ENCODE results near the gene PTPRG. TPM values are rescaled to one million over a fixed set of nuclear protein-coding genes. Genes with fewer than 3 reads are reported as not detected.
A peak's percentile ranks its signal among the peaks of the same experiment; 100 is the strongest.

Gene PTPRG
- total and polyA plus RNA-seq, 11 donors: 8.0 to 48.5 (median 35.4) TPM

- no peak for TF ChIP-seq POLR2A (IDR thresholded peaks at IDR 0.05)
- no peak for TF ChIP-seq CTCF (IDR thresholded peaks at IDR 0.05)
- Histone ChIP-seq H3K27ac (no peak overlapping the region), H3K9me3 (peaks cover 0 to 6% (median 0%) of the 10 kb centered on the region in 12 donors), H3K36me3 (no peaks in the 10 kb centered on the region), H3K4me1 (peaks cover 0 to 77% (median 35%) of the 10 kb centered on the region in 12 donors), H3K4me3 (no peak overlapping the region), H3K27me3 (no peaks in the 10 kb centered on the region)
- intact Hi-C loops (cut with DNase I): loop anchor here in 1 of 10 donors (10.0 kb wide), 1 partner anchor 152 kb away; no protein-coding TSS in a partner anchor
- no peak for ATAC-seq
- 74 to 88% (median 81%) methylated on average over 5 of the region's 5 CpGs for WGBS, 4 donors
- DNase-seq: no peak
These were observed 11.5 kb downstream of the PTPRG start for GRCh38 chr3:61572879-61573278.

GRCh38 chr3:61573441-61573840, 12.1 kb downstream of the PTPRG start:
- ATAC-seq: no peak
- Histone ChIP-seq H3K27ac (no peak overlapping the region), H3K4me1 (peaks cover 0 to 80% (median 41%) of the 10 kb centered on the region in 12 donors), H3K36me3 (no peaks in the 10 kb centered on the region), H3K27me3 (no peaks in the 10 kb centered on the region), H3K9me3 (peaks cover 0 to 6% (median 0%) of the 10 kb centered on the region in 12 donors), H3K4me3 (no peak overlapping the region)
- WGBS, 4 donors: 61 to 66% (median 64%) methylated on average over 3 of the region's 3 CpGs
- TF ChIP-seq CTCF (IDR thresholded peaks at IDR 0.05) (no peak), POLR2A (IDR thresholded peaks at IDR 0.05) (no peak)
- DNase-seq: no peak
- intact Hi-C loops (cut with DNase I): loop anchor here in 1 of 10 donors (10.0 kb wide), 1 partner anchor 151 kb away; no protein-coding TSS in a partner anchor

GRCh38 chr3:61574854-61575253, 13.5 kb downstream of the PTPRG start:
- no peak for DNase-seq
- Histone ChIP-seq H3K36me3 (no peaks in the 10 kb centered on the region), H3K27me3 (no peaks in the 10 kb centered on the region), H3K4me1 (peaks cover 0 to 82% (median 48%) of the 10 kb centered on the region in 12 donors), H3K9me3 (peaks cover 0 to 6% (median 0%) of the 10 kb centered on the region in 12 donors), H3K27ac (peak overlapping the region in 1 of 12 donors; percentile 24), H3K4me3 (no peak overlapping the region)
- TF ChIP-seq CTCF (IDR thresholded peaks at IDR 0.05) (no peak), POLR2A (IDR thresholded peaks at IDR 0.05) (no peak)
- WGBS, 4 donors: 78 to 92% (median 85%) methylated on average over 11 of the region's 11 CpGs
- peak in 2 of 4 donors; percentile 23 to 33 for ATAC-seq
- intact Hi-C loops (cut with DNase I): loop anchor here in 1 of 10 donors (10.0 kb wide), 1 partner anchor 150 kb away; no protein-coding TSS in a partner anchor

- Histone ChIP-seq H3K27ac (no peak overlapping the region), H3K27me3 (no peaks in the 10 kb centered on the region), H3K4me1 (peaks cover 0 to 87% (median 44%) of the 10 kb centered on the region in 12 donors), H3K4me3 (no peak overlapping the region), H3K36me3 (no peaks in the 10 kb centered on the region), H3K9me3 (peaks cover 0 to 6% (median 0%) of the 10 kb centered on the region in 12 donors)
- DNase-seq: no peak
- WGBS, 4 donors: 79 to 90% (median 83%) methylated on average over 4 of the region's 4 CpGs
- TF ChIP-seq POLR2A (IDR thresholded peaks at IDR 0.05) (no peak), CTCF (IDR thresholded peaks at IDR 0.05) (no peak)
- no peak for ATAC-seq
- intact Hi-C loops (cut with DNase I): loop anchor here in 1 of 10 donors (10.0 kb wide), 1 partner anchor 149 kb away; no protein-coding TSS in a partner anchor
These were observed 14.5 kb downstream of the PTPRG start for GRCh38 chr3:61575893-61576292.
